Suppressor macrophage treated with lipopolysaccharide for 4 hours (primary cell): ENCODE measurements around the gene FNDC3B.
"Not testable (repeated sequence)": the region's sequence is repeated elsewhere in the genome, so short reads cannot be mapped to it uniquely, and the experiment has no call there.

Source experiments
- DNase-seq: peaks from one replicate; pipeline ENCODE4 v3.0.0-alpha.2; 2020

The FNDC3B gene

DNA sequence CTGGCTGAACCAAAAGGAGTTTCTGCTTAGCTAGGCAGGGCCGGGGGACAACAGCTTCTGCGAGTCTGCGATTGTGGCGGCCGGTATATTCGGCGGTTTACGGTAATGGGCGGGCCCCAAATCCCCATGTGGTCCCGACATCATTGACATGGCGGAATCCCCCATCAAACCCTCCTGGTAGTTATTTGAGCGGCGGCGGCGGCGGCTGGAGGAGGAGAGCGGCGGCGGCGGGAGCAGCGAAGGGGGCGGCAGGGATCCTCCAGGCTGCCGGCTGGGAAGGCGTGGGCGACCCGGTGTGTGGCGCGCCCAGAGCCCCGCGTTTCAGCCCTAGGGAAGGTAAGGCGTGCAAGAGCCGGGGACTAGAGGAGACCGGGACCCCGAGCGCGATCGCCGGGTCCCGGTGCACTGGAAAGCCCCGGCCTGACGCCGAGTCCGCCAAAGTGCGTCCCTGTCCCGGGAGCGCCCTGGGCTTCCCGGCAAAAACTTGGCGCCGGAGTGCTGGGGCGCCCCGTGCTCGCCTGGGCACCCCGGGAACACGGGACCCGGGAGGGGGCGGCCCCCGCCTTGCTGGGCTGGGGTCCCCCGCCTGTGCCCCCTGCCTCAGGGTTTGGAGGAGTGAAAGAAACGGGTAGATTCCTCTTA is at the start of gene FNDC3B:
TSS of gene FNDC3B (plus strand) at position 143 of the 642 bp plus-strand sequence. CDS start 72,902 bp downstream, outside the sequence.
- DNase-seq = peak; percentile 97

DNA sequence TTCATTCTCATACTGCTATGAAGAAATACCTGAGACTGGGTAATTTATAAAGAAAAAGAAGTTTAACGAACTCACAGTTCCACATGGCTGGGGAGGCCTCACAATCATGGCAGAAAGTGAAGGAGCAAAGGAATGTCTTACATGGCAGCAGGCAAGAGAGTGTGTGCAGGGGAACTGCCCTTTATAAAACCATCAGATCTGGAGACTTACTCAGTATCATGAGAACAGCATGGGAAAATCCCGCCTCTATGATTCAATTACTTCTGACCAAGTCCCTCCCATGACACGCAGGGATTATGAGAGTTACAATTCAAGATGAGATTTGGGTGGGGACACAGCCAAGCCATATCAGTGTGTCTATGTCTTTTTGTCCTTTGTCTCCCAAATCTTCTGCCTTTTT is 49.1 kb upstream of the FNDC3B start:
- not testable (repeated sequence) for DNase-seq

DNA sequence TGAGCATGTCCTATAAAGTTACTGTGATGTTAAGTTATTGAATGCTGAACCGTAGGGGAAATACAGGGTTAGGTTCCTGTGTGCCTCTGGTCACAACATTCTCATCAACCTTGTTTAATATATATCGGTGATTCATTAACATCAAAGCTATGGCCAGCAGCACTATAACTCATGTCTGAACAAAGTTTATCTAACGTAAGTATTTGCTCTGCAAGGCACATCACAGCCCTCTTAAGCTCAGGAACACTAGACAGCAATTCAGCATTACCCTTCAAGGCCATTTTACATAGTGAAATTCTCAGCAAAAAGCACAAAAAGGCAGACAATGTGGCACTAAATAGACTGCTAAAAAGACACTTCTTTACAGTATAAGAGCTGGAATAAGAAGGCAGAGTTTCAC is 48.2 kb upstream of the FNDC3B start:
- DNase-seq = no peak

DNA sequence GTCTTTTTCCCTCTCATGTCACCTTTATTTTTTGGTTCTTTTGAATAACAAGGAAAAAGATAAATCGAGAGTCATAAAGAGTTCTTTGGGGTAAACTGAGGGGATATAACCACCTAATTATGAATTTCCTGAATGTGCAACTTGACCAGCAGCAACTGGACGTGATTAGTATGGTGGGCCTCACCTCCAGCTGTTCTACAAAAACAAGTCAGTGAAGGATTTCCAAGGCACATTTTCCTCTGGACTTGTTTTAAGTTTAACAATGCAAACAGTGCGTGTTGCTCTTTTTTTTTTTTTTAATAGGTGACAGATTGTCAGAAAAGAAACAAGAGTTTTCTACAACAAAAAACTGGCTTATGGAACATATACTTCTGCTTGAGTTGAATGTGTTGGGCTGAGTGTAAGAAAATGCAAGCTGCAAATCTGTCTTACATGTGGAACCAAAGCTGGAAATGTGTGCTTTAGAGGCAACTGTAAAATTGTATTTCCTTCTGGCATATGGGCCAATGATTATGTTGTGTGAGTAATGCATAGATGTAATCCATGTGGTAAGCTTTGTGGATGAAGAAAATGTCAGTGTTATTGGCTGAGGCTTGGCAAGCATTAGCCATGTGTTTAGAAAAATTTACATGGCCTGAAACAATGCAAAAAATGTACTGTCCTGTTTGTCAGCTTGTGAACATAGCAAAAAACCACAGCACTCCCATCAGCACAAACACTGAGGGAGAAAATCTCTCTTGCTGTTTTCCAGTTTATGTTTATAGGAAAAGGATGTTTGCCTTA is 44.5 kb upstream of the FNDC3B start:
- DNase-seq = no peak

DNA sequence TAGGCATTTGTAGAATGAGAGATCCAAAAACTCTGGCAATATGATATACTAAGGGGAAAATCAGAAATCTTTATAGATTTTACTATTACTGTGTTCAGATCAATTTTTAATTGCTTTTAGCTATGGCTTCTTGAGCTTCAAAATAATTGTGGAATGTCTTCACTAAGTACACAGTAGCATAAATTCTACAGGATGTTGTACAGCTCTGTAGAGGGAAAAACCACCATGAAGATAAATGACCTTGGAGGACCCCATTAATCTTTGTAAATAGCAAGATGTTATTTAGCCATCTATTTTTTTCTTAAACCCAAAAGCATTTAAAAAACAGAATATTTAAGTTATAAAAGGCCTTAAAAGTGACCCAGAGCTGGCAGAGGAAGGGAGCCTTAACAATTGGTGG is 43.9 kb upstream of the FNDC3B start:
- DNase-seq = no peak

DNA sequence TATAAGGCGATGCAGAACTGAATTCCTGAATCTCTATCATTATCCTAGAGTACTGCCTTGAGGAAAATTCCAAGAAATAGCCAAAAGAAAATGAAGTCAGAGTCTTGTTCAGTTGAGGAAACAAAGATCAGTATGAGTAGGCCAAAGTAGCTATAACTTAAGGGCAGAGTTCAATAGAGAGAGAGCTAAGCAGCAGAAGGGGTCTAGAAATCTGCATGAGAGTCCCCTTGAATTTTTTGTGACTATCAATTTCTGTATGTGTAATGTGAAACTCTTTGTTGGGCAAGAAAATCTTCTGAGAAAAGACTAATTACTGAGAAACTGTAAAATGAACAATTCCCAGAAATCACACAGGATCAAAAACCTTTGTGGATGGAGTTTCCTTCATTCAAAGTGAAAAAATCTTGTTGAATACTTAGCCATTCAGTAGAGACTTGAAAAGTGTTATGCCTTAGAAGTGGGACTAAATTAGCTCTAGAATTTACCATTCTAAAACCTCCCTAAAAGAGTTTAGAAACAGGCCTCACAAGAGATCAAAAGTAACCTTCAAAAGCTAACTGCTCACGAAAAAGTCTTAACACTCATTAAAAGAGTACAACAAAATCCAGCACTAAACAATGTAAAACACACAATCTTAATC is 43.1 kb upstream of the FNDC3B start:
- no peak for DNase-seq

- not testable (repeated sequence) for DNase-seq
These were observed 40.6 kb upstream of the FNDC3B start for GRCh38 chr3:171998731-171999130.

DNA sequence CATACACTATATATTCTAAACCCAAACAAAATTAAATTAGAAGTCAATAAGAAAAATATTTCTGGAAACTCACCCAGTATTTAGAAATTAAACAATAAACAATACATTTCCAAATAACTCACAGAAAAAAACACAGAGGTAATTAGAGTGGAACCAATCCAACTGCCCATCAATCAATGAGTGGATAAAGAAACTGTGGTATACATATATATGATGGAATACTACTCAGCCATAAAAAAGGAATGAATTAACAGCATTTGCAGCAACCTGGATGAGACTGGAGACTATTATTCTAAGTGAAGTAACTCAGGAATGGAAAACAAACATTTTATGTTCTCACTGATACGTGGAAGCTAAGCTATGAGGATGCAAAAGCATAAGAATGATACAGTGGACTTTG is 37.8 kb upstream of the FNDC3B start:
- not testable (repeated sequence) for DNase-seq

DNA sequence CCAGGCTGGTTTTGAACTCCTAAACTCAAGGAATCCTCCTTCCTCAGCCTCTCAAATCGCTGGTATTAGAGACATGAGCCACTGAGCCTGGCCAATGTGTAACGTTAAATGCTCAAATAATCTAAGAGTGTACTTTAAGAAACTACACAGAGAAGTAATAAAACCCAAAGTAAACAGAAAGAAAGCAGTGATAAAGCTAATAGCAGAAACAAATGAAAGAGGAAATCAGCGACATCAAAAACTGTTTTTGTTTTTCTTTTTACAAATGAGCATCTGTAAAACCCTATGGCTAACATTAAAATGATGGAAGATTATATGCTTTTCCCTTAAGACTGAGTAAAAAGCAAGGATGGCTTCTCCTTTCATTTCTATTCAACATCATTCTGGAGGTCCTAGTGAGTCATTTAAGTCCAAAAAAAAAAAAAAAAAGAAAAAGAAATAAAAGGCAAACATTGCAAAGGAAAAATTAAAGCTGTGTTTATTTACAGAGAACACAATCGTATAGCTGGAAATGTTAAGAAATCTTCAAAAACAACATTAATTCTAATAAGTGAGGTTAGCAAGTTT is 36.8 kb upstream of the FNDC3B start:
- no peak for DNase-seq

- no peak for DNase-seq
These were observed 36.2 kb upstream of the FNDC3B start for GRCh38 chr3:172003146-172003545.

DNA sequence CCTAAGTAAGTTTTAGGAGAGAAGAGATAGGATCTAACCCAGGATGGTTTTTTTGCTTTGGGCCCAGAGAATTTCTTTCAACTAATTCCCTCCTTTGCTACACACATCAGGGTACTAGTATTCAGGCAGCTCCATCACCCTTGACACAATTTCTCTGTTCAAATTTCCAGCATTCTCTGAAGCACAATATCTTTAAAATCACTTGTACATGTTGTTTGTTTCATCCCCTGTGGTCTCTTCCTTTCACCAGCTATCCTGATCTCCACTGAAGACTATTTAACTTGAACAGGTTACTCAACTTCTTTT is 32.4 kb upstream of the FNDC3B start:
- no peak for DNase-seq

- DNase-seq = no peak
These were observed 29.6 kb upstream of the FNDC3B start for GRCh38 chr3:172009803-172010202.

DNA sequence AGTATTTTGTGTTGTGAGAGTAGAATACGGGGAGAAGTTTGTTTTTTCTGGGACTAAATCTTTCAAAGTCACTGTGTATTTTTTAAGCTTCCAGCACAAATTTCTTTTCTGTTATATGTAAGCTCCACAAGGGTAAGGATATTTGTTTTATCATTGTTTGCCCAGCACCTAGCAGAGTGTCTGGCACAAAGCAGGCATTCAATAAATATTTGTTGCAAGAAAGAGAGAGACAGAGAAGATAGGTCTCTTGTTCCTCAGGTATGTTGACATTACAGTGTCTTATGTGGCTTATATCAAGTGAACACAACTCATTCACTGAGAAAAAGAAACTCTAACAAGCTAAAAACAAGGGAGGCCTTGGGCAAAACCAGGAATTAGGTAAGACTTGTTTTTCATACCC is 26.6 kb upstream of the FNDC3B start:
- no peak for DNase-seq

- DNase-seq = no peak
These were observed 25.2 kb upstream of the FNDC3B start for GRCh38 chr3:172014145-172014544.

DNA sequence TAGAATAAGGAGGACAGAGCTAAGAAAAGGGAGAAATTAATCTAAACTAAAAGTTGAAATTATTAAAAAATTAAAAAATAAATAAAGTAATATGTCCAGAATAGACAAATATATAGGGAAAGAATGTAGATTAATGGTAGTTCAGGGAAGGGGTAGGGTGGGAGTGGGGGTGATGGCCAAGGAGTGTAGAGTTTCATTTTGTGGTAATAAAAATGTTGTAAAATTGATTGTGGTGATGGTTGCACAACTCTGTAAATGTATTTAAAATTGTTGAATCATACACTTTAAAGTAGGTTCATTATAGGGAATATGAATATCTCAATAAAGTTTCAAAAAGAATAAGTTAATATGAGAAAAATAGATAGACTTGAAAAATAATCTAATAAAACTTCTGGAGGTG is 21.0 kb upstream of the FNDC3B start:
- no peak for DNase-seq

DNA sequence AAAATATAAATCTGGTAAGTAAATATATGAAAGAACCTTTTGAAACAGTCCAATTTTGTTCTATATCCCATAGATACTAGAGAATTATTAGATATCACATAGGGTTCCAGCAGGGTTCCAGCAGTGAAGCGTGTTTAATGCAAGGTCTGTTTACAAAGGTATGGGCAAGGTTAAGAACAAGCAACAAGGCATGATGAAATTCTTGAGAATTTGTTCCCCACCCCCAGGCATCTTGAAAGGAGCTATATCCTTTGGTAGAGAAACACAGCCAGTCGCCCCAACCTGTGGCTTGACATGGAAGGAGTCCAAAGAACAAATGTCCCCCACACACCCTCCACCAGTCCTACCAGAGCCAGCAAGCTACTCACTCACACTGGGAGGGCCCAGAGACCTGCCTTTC is 18.6 kb upstream of the FNDC3B start:
- no peak for DNase-seq

- DNase-seq = no peak
These were observed 18.2 kb upstream of the FNDC3B start for GRCh38 chr3:172021164-172021563.

GRCh38 chr3:172021859-172022258 is 17.5 kb upstream of the FNDC3B start:
- DNase-seq = no peak

DNA sequence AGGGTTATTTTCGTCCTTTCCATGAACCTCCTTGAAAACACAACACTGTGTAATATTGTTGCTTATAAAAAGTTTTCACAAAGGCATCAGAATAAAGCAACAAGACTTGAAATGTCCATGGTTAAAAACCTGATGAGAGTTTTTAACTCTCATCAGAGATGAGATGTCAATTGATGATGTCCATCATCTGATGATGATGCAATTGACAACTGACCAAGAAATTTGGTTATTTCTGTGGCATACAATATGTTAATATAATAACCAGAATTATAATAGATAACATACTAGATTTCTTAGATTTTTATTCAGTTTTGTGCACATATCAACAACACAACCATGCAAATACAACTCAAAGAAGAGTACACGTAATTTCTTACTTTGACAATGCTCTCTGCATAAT is 15.5 kb upstream of the FNDC3B start:
- no peak for DNase-seq

DNA sequence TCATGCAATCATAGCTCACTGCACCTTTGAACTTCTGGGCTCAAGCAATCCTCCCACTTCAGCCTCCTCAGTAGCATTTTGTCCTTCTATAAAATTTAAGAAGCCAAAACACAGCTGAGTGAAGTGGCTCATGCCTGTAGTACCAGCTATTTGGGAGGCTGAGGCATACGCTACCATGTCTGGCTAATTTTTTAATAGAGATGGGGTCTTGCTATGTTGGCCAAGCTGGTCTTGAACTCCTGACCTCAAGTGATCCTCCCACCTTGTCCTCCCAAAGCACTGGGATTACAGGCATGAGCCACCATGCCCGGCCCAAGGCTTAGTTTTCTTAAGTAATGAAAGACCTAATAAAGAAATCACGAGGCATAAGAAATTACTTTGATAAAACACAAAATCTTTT is 14.7 kb upstream of the FNDC3B start:
- no peak for DNase-seq

GRCh38 chr3:172029425-172030098 is 9.8 kb upstream of the FNDC3B start:
- DNase-seq = no peak

- DNase-seq = no peak
These were observed 9.2 kb upstream of the FNDC3B start for GRCh38 chr3:172030181-172030580.

DNA sequence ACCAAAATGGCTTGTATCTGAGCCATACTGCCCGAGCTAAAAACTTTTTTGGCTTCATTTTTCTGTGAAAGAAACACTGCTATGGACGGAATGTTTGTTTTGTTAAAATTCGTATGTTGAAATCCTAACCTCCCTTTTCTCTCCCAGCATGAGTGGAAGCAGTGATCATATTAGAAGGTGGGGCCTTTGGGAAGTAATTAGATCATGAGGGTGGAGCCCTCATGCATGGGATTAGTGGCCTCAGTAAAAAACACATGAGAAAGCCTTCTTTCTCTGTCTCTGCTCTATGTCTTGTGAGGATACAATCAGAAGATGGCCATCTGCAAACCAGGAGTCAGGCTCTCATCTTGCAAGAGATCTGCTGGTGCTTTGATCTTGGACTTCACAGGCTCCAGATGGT is 7.4 kb upstream of the FNDC3B start:
- DNase-seq = no peak
